CD4-positive, alpha-beta T cell (primary cell): ENCODE measurements around the gene TAF1B. TPM values are rescaled to one million over a fixed set of nuclear protein-coding genes. Genes with fewer than 3 reads are reported as not detected.

Source experiments
- ATAC-seq: fragments of 200-7000 bp; cut with Tn5 transposase; one replicate; pipeline ENCODE4 v1.10.0; 2022; ENCODE audit warnings: mild to moderate bottlenecking; ENCODE audit not compliant: poor library complexity
- CTCF ChIA-PET: fragments of 350-600 bp; sonication (Branson Sonifier 250); formaldehyde crosslinking; loops from one replicate; lab custom pipeline; 2021; ENCODE audit warnings: antibody characterized with exemption, inconsistent platforms; lab: Charles Lee
- POLR2A ChIA-PET: fragments of 350-600 bp; sonication (Branson Sonifier 250); formaldehyde crosslinking; loops from one replicate; lab custom pipeline; 2021; ENCODE audit warnings: antibody characterized with exemption, inconsistent platforms; lab: Charles Lee
- DNase-seq, 14 experiments: peaks; one replicate each; pipeline ENCODE4 v3.0.0-alpha.2; 2013 to 2020; ENCODE audit warnings: mixed read lengths in 2 of 14
- H3K27ac ChIP-seq, 2 donors: one replicate each; pipeline versions ENCODE4 v1.5.1 to v1.7.0; 2013; ENCODE audit warnings: low read length in 2 of 2, low read depth in 1 of 2, mild to moderate bottlenecking in 1 of 2
- H3K27me3 ChIP-seq, 2 experiments: 1 replicate in 1 of 2; 2 replicates in 1 of 2; pipeline versions ENCODE4 v1.6.1 to v1.7.0; 2013; ENCODE audit warnings: low read length in 2 of 2, control low read depth in 1 of 2, mild to moderate bottlenecking in 1 of 2, moderate library complexity in 1 of 2; ENCODE audit not compliant: insufficient read depth in 2 of 2, control insufficient read depth in 1 of 2
- H3K36me3 ChIP-seq: one replicate; pipeline ENCODE4 v1.6.1; 2013; ENCODE audit warnings: low read length, control low read depth; ENCODE audit not compliant: insufficient read depth
- H3K4me1 ChIP-seq: one replicate; pipeline ENCODE4 v1.6.1; 2013; ENCODE audit warnings: low read length, control low read depth; ENCODE audit not compliant: insufficient read depth
- H3K4me3 ChIP-seq: one replicate; pipeline ENCODE4 v1.5.1; 2013; ENCODE audit warnings: mild to moderate bottlenecking, low read length, moderate library complexity
- H3K9me3 ChIP-seq, 2 experiments: 1 replicate in 1 of 2; 2 replicates in 1 of 2; pipeline versions ENCODE4 v1.6.1 to v1.7.0; 2013; ENCODE audit warnings: low read length in 2 of 2, mild to moderate bottlenecking in 2 of 2, control low read depth in 1 of 2, moderate library complexity in 1 of 2; ENCODE audit not compliant: control insufficient read depth in 1 of 2, insufficient read depth in 1 of 2
- H3K27ac Mint-ChIP-seq: one replicate; pipeline ENCODE4 v1.8.0; 2020; ENCODE audit warnings: mixed read lengths
- H3K27me3 Mint-ChIP-seq: one replicate; pipeline ENCODE4 v1.8.0; 2021; ENCODE audit warnings: mixed read lengths
- H3K36me3 Mint-ChIP-seq: one replicate; pipeline ENCODE4 v1.8.0; 2021; ENCODE audit warnings: low read depth, mixed read lengths
- H3K4me1 Mint-ChIP-seq: one replicate; pipeline ENCODE4 v1.8.0; 2021; ENCODE audit warnings: low read depth, mixed read lengths
- H3K4me3 Mint-ChIP-seq: one replicate; pipeline ENCODE4 v1.8.0; 2020; ENCODE audit warnings: mild to moderate bottlenecking, mixed read lengths
- H3K9me3 Mint-ChIP-seq: one replicate; pipeline ENCODE4 v1.8.0; 2020; ENCODE audit warnings: mixed read lengths
- CTCF ChIP-seq: fragments of 200-600 bp; IDR thresholded peaks from one replicate; pipeline ENCODE4 v1.8.0; 2022; ENCODE audit warnings: antibody characterized with exemption, mild to moderate bottlenecking
- intact Hi-C, 2 experiments: fragments of 100-400 bp; cut with DNase I in 1 of 2; cut with micrococcal nuclease in 1 of 2; formaldehyde crosslinking; loops; one replicate each; pipeline versions ENCODE4 v1.15.1 to v1.9.0; 2023 to 2025; cut with DNase I, micrococcal nuclease
- total RNA-seq, 174 experiments: library from RNA in 2 of 174; stranded (reverse) in 2 of 174; gene quantifications; one replicate each; pipeline ENCODE4 v1.2.3 and lab custom pipeline; 2021 to 2026

TAF1B gene
- total RNA-seq, 2 experiments from 2014 or later, result 9.9 to 10.8 TPM

GRCh38 chr2:9905413-9905812 lies 62.1 kb downstream of the TAF1B start:
- H3K9me3 Mint-ChIP-seq, result no peaks in the 10 kb centered on the region
- peaks cover 27% of the 10 kb centered on the region for H3K36me3 Mint-ChIP-seq
- intact Hi-C loops, result no loop called here
- no peak overlapping the region for H3K27ac Mint-ChIP-seq
- DNase-seq (no peak), ATAC-seq (no peak)
- no peaks in the 10 kb centered on the region for H3K4me1 ChIP-seq
- no peak overlapping the region for H3K4me3 ChIP-seq
- no peaks in the 10 kb centered on the region for H3K27me3 ChIP-seq
- no peak for TF ChIP-seq CTCF
- H3K4me3 Mint-ChIP-seq, result no peak overlapping the region
- no peaks in the 10 kb centered on the region for H3K27me3 Mint-ChIP-seq
- H3K4me1 Mint-ChIP-seq, result no peaks in the 10 kb centered on the region
- ChIA-PET POLR2A (no interaction called here), CTCF (no interaction called here)
- H3K9me3 ChIP-seq, result no peaks in the 10 kb centered on the region
- peaks cover 12% of the 10 kb centered on the region for H3K36me3 ChIP-seq
- no peak overlapping the region for H3K27ac ChIP-seq

- H3K9me3 Mint-ChIP-seq, result no peaks in the 10 kb centered on the region
- H3K27ac Mint-ChIP-seq, result no peak overlapping the region
- no peak for DNase-seq
- H3K27me3 Mint-ChIP-seq, result no peaks in the 10 kb centered on the region
- intact Hi-C loops, result no loop called here
- Histone ChIP-seq H3K27me3 (no peaks in the 10 kb centered on the region), H3K27ac (no peak overlapping the region), H3K4me1 (no peaks in the 10 kb centered on the region), H3K4me3 (no peak overlapping the region), H3K9me3 (no peaks in the 10 kb centered on the region), H3K36me3 (peaks cover 19% of the 10 kb centered on the region)
- no peaks in the 10 kb centered on the region for H3K4me1 Mint-ChIP-seq
- no peak for ATAC-seq
- H3K36me3 Mint-ChIP-seq, result peaks cover 41% of the 10 kb centered on the region
- ChIA-PET CTCF (no interaction called here), POLR2A (no interaction called here)
- no peak for TF ChIP-seq CTCF
- no peak overlapping the region for H3K4me3 Mint-ChIP-seq
Observed at GRCh38 chr2:9907402-9907801, 64.1 kb downstream of the TAF1B start.

GRCh38 chr2:9908639-9909038 lies 65.4 kb downstream of the TAF1B start:
- intact Hi-C loops, result no loop called here
- Mint-ChIP-seq H3K27ac (no peak overlapping the region), H3K36me3 (peaks cover 51% of the 10 kb centered on the region), H3K9me3 (no peaks in the 10 kb centered on the region), H3K27me3 (no peaks in the 10 kb centered on the region), H3K4me3 (no peak overlapping the region), H3K4me1 (no peaks in the 10 kb centered on the region)
- H3K27me3 ChIP-seq, result no peaks in the 10 kb centered on the region
- no peak overlapping the region for H3K27ac ChIP-seq
- no peaks in the 10 kb centered on the region for H3K9me3 ChIP-seq
- H3K4me3 ChIP-seq, result no peak overlapping the region
- no peaks in the 10 kb centered on the region for H3K4me1 ChIP-seq
- ChIA-PET POLR2A (no interaction called here), CTCF (interaction anchor here (1.5 to 1.7 kb wide), 2 partner anchors 8 to 13 kb away, joined by 3 to 5 read pairs; no protein-coding TSS in a partner anchor)
- no peak for ATAC-seq
- peaks cover 29% of the 10 kb centered on the region for H3K36me3 ChIP-seq
- TF ChIP-seq CTCF, result no peak
- no peak for DNase-seq
